HepG2 (cell line): Measurements from ENCODE around the gene XPO5. TPM values are rescaled to one million over a fixed set of nuclear protein-coding genes. Genes with fewer than 3 reads are reported as not detected.
A peak's percentile ranks its signal among the peaks of the same experiment; 100 is the strongest.

Source experiments
- ATF7-NPFF ChIP-seq: sonication (generic); formaldehyde crosslinking; IDR thresholded peaks from 2 replicates; pipeline ENCODE4 v1.8.1; 2023; ENCODE audit warnings: mild to moderate bottlenecking, low read depth, missing genetic modification reagents, moderate library complexity
- CTCF ChIP-seq: sonication (generic); formaldehyde crosslinking; IDR thresholded peaks from 2 replicates; pipeline ENCODE4 v1.5.0; 2020; ENCODE audit warnings: mild to moderate bottlenecking, missing genetic modification reagents, moderate library complexity
- EED ChIP-seq: sonication (generic); formaldehyde crosslinking; IDR thresholded peaks from 2 replicates; pipeline ENCODE4 v1.5.0; 2020; ENCODE audit warnings: mild to moderate bottlenecking, missing genetic modification reagents
- FOXP4 ChIP-seq: sonication (generic); formaldehyde crosslinking; IDR thresholded peaks from 2 replicates; pipeline ENCODE4 v1.4.0; 2020; ENCODE audit warnings: missing genetic modification reagents
- HES4 ChIP-seq: sonication (generic); formaldehyde crosslinking; IDR thresholded peaks from 2 replicates; pipeline ENCODE4 v1.9.0; 2021; ENCODE audit warnings: mild to moderate bottlenecking, missing genetic modification reagents, borderline replicate concordance
- NPAS2 ChIP-seq: sonication (generic); formaldehyde crosslinking; IDR thresholded peaks from 2 replicates; pipeline ENCODE4 v1.8.0; 2022; ENCODE audit warnings: mild to moderate bottlenecking, missing genetic modification reagents, borderline replicate concordance
- NR2F1 ChIP-seq, 2 experiments: fragments of 450-650 bp in 1 of 2; formaldehyde crosslinking in 1 of 2; IDR thresholded peaks; 2 replicates each; pipeline versions ENCODE4 v1.5.0 to v1.6.1; 2016 to 2020; ENCODE audit warnings: mild to moderate bottlenecking in 1 of 2, missing compliant biosample characterization in 1 of 2, missing genetic modification reagents in 1 of 2, moderate library complexity in 1 of 2
- PAF1 ChIP-seq: IDR thresholded peaks from 2 replicates; pipeline ENCODE4 v1.6.1; 2016; ENCODE audit warnings: missing genetic modification reagents, missing compliant biosample characterization
- RELA ChIP-seq: sonication (generic); formaldehyde crosslinking; IDR thresholded peaks from 2 replicates; pipeline ENCODE4 v1.4.0; 2020; ENCODE audit warnings: missing genetic modification reagents
- SKI ChIP-seq: fragments of 450-650 bp; IDR thresholded peaks from one replicate; pipeline ENCODE4 v1.6.1; 2018; ENCODE audit warnings: mild to moderate bottlenecking; ENCODE audit not compliant: partially characterized antibody
- SRY ChIP-seq: sonication (generic); formaldehyde crosslinking; IDR thresholded peaks from 2 replicates; pipeline ENCODE4 v1.8.0; 2022; ENCODE audit warnings: mild to moderate bottlenecking, missing genetic modification reagents
- ZMYM3 ChIP-seq: sonication (generic); formaldehyde crosslinking; IDR thresholded peaks from 2 replicates; pipeline ENCODE4 v1.5.1; 2020; ENCODE audit warnings: mild to moderate bottlenecking, missing genetic modification reagents
- ZNF256 ChIP-seq: sonication (generic); formaldehyde crosslinking; conservative IDR thresholded peaks from 2 replicates; pipeline ENCODE4 v1.4.0; 2020; ENCODE audit warnings: missing genetic modification reagents
- ZNF639 ChIP-seq: conservative IDR thresholded peaks from 2 replicates; pipeline ENCODE4 v1.6.1; 2018; ENCODE audit warnings: missing genetic modification reagents
- ZNF687 ChIP-seq: sonication (generic); formaldehyde crosslinking; IDR thresholded peaks from 2 replicates; pipeline ENCODE4 v1.5.1; 2020; ENCODE audit warnings: mild to moderate bottlenecking, missing genetic modification reagents, moderate library complexity
- ZNF75D ChIP-seq: sonication (generic); formaldehyde crosslinking; IDR thresholded peaks from 2 replicates; pipeline ENCODE4 v1.8.1; 2023; ENCODE audit warnings: missing genetic modification reagents, mild to moderate bottlenecking, borderline replicate concordance
- ZNF790 ChIP-seq: sonication (generic); formaldehyde crosslinking; IDR thresholded peaks from 2 replicates; pipeline ENCODE4 v1.8.0; 2022; ENCODE audit warnings: missing genetic modification reagents, mild to moderate bottlenecking, borderline replicate concordance
- ZSCAN31 ChIP-seq: sonication (generic); formaldehyde crosslinking; IDR thresholded peaks from 2 replicates; pipeline ENCODE4 v1.5.0; 2020; ENCODE audit warnings: low read depth, mild to moderate bottlenecking, missing genetic modification reagents
- polyA plus RNA-seq, 8 experiments: library from polyadenylated mRNA; depleted of rRNA in 3 of 8; stranded (reverse) in 7 of 8; unstranded in 1 of 8; fragments of >200 nt; fragmentation: Illumina TruSeq in 4 of 8; extraction: Trizol in 4 of 8; gene quantifications; 2 replicates each; pipeline versions ENCODE4 v1.2.1 to v1.2.3, GENCODE V29; 2011 to 2016; ENCODE audit warnings: low read depth in 4 of 8, missing spikeins in 1 of 8, mixed read lengths in 1 of 8; ENCODE audit not compliant: insufficient read depth in 1 of 8
- total RNA-seq, 5 experiments: library from RNA; depleted of rRNA; stranded (reverse); fragments of >200 nt; fragmentation: Illumina TruSeq; extraction: Trizol; gene quantifications; 2 replicates each; pipeline ENCODE4 v1.2.3, GENCODE V29; 2016; ENCODE audit warnings: low read depth in 1 of 5

XPO5 gene
- total and polyA plus RNA-seq, 2 of the 13 experiments (the other 11 are each of a cell fraction or from before 2014, with no cell fraction given) = 52.2 to 68.0 TPM

- TF ChIP-seq CTCF (CRISPR knock-in tag) = peak; percentile 10; the same call in 1 of the 2 replicates
- 0 out of 2 replicates have a peak, but pooled peaks have one; percentile 48 for TF ChIP-seq ATF7-NPFF
- no peak for TF ChIP-seq ZNF687 (CRISPR knock-in tag)
- peak; percentile 64 to 65; a peak in 3 of 4 replicates for TF ChIP-seq NR2F1 (CRISPR knock-in tag; IDR thresholded peaks at IDR 0.05)
- TF ChIP-seq ZMYM3 = peak; percentile 64; the same call in 1 of the 2 replicates
- TF ChIP-seq SRY = no peak
- TF ChIP-seq RELA (CRISPR knock-in tag) = no peak
- TF ChIP-seq HES4 (CRISPR knock-in tag) = no peak
- 0 out of 2 replicates have a peak, but pooled peaks have one; percentile 48 for TF ChIP-seq ZSCAN31 (CRISPR knock-in tag)
- no peak for TF ChIP-seq ZNF639 (CRISPR knock-in tag)
- TF ChIP-seq ZNF256 (CRISPR knock-in tag) = no peak
- no peak for TF ChIP-seq ZNF790 (CRISPR knock-in tag)
- TF ChIP-seq PAF1 = no peak
- no peak for TF ChIP-seq NPAS2 (CRISPR knock-in tag)
- peak; percentile 67 for TF ChIP-seq SKI
- TF ChIP-seq FOXP4 = peak; percentile 74
- TF ChIP-seq EED (CRISPR knock-in tag) = no peak
- no peak for TF ChIP-seq ZNF75D (CRISPR knock-in tag)
Observed at GRCh38 chr6:43488667-43489276, 87.1 kb downstream of the XPO5 start (continued).
